ENCODE measurements around the gene PIK3IP1. TPM values are rescaled to one million over a fixed set of nuclear protein-coding genes. Genes with fewer than 3 reads are reported as not detected.
"Not testable (repeated sequence)": the region's sequence is repeated elsewhere in the genome, so short reads cannot be mapped to it uniquely, and the experiment has no call there.

Gene PIK3IP1
- total and polyA plus RNA-seq, 2 donors from 2014 or later: 21.4 to 42.7 TPM

- no peak for FAIRE-seq
- H3K9ac ChIP-seq (ENCODE audit: low read length in 3 of 3): no peak overlapping the region
Measured at GRCh38 chr22:31247726-31248125, 44.6 kb downstream of the PIK3IP1 start.

GRCh38 chr22:31246687-31247086, 45.6 kb downstream of the PIK3IP1 start:
- no peak overlapping the region for H3K4me3 ChIP-seq (ENCODE audit: low read length in 3 of 3)
- H3K27me3 ChIP-seq (ENCODE audit: control insufficient read depth, insufficient read depth, low read length): no peaks in the 10 kb centered on the region
- H3K27ac ChIP-seq (ENCODE audit: low read depth in 2 of 2, low read length in 2 of 2): no peak overlapping the region
- FAIRE-seq (no peak), DNase-seq (no peak)
- H3K9ac ChIP-seq (ENCODE audit: low read length in 3 of 3): no peak overlapping the region
- H3K4me1 ChIP-seq (ENCODE audit: control insufficient read depth in 2 of 3, insufficient read depth in 2 of 3, low read depth in 1 of 3, low read length in 3 of 3): peaks cover 0 to 30% (median 18%) of the 10 kb centered on the region in 3 donors
- intact Hi-C loops (cut with DNase I): no loop called here
- no peaks in the 10 kb centered on the region for H3K9me3 ChIP-seq (ENCODE audit: control insufficient read depth in 2 of 3, insufficient read depth in 1 of 3, low read length in 3 of 3)
- no peak for TF ChIP-seq CTCF (IDR thresholded peaks at IDR 0.05; ENCODE audit: borderline replicate concordance, extremely low read depth, insufficient read depth)
- no peaks in the 10 kb centered on the region for H3K36me3 ChIP-seq (ENCODE audit: control insufficient read depth in 2 of 3, insufficient read depth in 3 of 3, low read length in 3 of 3)

More at GRCh38 chr22:31247726-31248125, 44.6 kb downstream of the PIK3IP1 start:
- TF ChIP-seq CTCF (IDR thresholded peaks at IDR 0.05; ENCODE audit: borderline replicate concordance, extremely low read depth, insufficient read depth): no peak
- no peak for DNase-seq
- H3K4me1 ChIP-seq (ENCODE audit: control insufficient read depth in 2 of 3, insufficient read depth in 2 of 3, low read depth in 1 of 3, low read length in 3 of 3): peaks cover 0 to 34% (median 18%) of the 10 kb centered on the region in 3 donors
- H3K27me3 ChIP-seq (ENCODE audit: control insufficient read depth, insufficient read depth, low read length): no peaks in the 10 kb centered on the region
- no peak overlapping the region for H3K27ac ChIP-seq (ENCODE audit: low read depth in 2 of 2, low read length in 2 of 2)
- peak overlapping the region; percentile 55 to 87 (median 81) for H3K4me3 ChIP-seq (ENCODE audit: low read length in 3 of 3)
- intact Hi-C loops (cut with DNase I): no loop called here
- H3K36me3 ChIP-seq (ENCODE audit: control insufficient read depth in 2 of 3, insufficient read depth in 3 of 3, low read length in 3 of 3): no peaks in the 10 kb centered on the region
- no peaks in the 10 kb centered on the region for H3K9me3 ChIP-seq (ENCODE audit: control insufficient read depth in 2 of 3, insufficient read depth in 1 of 3, low read length in 3 of 3)

GRCh38 chr22:31245998-31246397, 46.3 kb downstream of the PIK3IP1 start:
- FAIRE-seq; H3K9me3 ChIP-seq (ENCODE audit: control insufficient read depth in 2 of 3, insufficient read depth in 1 of 3, low read length in 3 of 3); H3K36me3 ChIP-seq (ENCODE audit: control insufficient read depth in 2 of 3, insufficient read depth in 3 of 3, low read length in 3 of 3); H3K27ac ChIP-seq (ENCODE audit: low read depth in 2 of 2, low read length in 2 of 2); intact Hi-C loops (cut with DNase I); DNase-seq; H3K27me3 ChIP-seq (ENCODE audit: control insufficient read depth, insufficient read depth, low read length); H3K4me3 ChIP-seq (ENCODE audit: low read length in 3 of 3); H3K9ac ChIP-seq (ENCODE audit: low read length in 3 of 3): not testable (repeated sequence)
- H3K4me1 ChIP-seq (ENCODE audit: control insufficient read depth in 2 of 3, insufficient read depth in 2 of 3, low read depth in 1 of 3, low read length in 3 of 3): peaks cover 0 to 28% (median 18%) of the 10 kb centered on the region in 3 donors

- Histone ChIP-seq H3K36me3 (ENCODE audit: control insufficient read depth in 2 of 3, insufficient read depth in 3 of 3, low read length in 3 of 3) (no peaks in the 10 kb centered on the region), H3K4me3 (ENCODE audit: low read length in 3 of 3) (no peak overlapping the region), H3K9me3 (ENCODE audit: control insufficient read depth in 2 of 3, insufficient read depth in 1 of 3, low read length in 3 of 3) (no peaks in the 10 kb centered on the region), H3K9ac (ENCODE audit: low read length in 3 of 3) (no peak overlapping the region), H3K4me1 (ENCODE audit: control insufficient read depth in 2 of 3, insufficient read depth in 2 of 3, low read depth in 1 of 3, low read length in 3 of 3) (peaks cover 0 to 18% (median 13%) of the 10 kb centered on the region in 3 donors), H3K27ac (ENCODE audit: low read depth in 2 of 2, low read length in 2 of 2) (no peak overlapping the region), H3K27me3 (ENCODE audit: control insufficient read depth, insufficient read depth, low read length) (no peaks in the 10 kb centered on the region)
- FAIRE-seq (no peak), DNase-seq (no peak)
- intact Hi-C loops (cut with DNase I): no loop called here
- TF ChIP-seq CTCF (IDR thresholded peaks at IDR 0.05; ENCODE audit: borderline replicate concordance, extremely low read depth, insufficient read depth): no peak
Measured at GRCh38 chr22:31244943-31245451, 47.3 kb downstream of the PIK3IP1 start.
